Heart left ventricle (tissue), 16 donors: ENCODE data around the gene PPP2R5B. TPM values are rescaled to one million over a fixed set of nuclear protein-coding genes. Genes with fewer than 3 reads are reported as not detected.
A peak's percentile ranks its signal among the peaks of the same experiment; 100 is the strongest.

Experiments
- ATAC-seq, 4 donors: fragments of 200-7000 bp; cut with Tn5 transposase; one replicate each; pipeline ENCODE4 v1.9.1; 2020 to 2022; ENCODE audit warnings: moderate library complexity in 4 of 4, mild to moderate bottlenecking in 3 of 4, moderate number of reproducible peaks in 1 of 4
- DNase-seq, 5 donors: peaks; one replicate each; pipeline ENCODE4 v3.0.0-alpha.2; 2020
- H3K27ac ChIP-seq, 12 donors: fragments of 200-600 bp; sonication (generic) in 4 of 12; one replicate each; pipeline versions ENCODE4 v1.5.0 to v1.8.0; 2016 to 2022; ENCODE audit warnings: mild to moderate bottlenecking in 2 of 12
- H3K27me3 ChIP-seq, 9 donors: fragments of 200-600 bp; sonication (generic) in 2 of 9; one replicate each; pipeline versions ENCODE4 v1.5.1 to v1.8.0; 2016 to 2022; ENCODE audit warnings: mild to moderate bottlenecking in 3 of 9
- H3K36me3 ChIP-seq, 9 donors: fragments of 200-600 bp; sonication (generic) in 2 of 9; one replicate each; pipeline versions ENCODE4 v1.5.0 to v1.8.0; 2018 to 2022; ENCODE audit warnings: mild to moderate bottlenecking in 2 of 9
- H3K4me1 ChIP-seq, 12 donors: fragments of 200-600 bp; sonication (generic) in 4 of 12; one replicate each; pipeline versions ENCODE4 v1.5.0 to v1.8.0; 2016 to 2022; ENCODE audit warnings: mild to moderate bottlenecking in 3 of 12
- H3K4me3 ChIP-seq, 12 donors: fragments of 200-600 bp; sonication (generic) in 4 of 12; one replicate each; pipeline versions ENCODE4 v1.5.0 to v1.8.0; 2017 to 2022; ENCODE audit warnings: mild to moderate bottlenecking in 9 of 12, moderate library complexity in 4 of 12
- H3K9me3 ChIP-seq, 12 donors: fragments of 200-600 bp; sonication (generic) in 4 of 12; one replicate each; pipeline versions ENCODE4 v1.5.0 to v1.8.0; 2016 to 2022; ENCODE audit warnings: mild to moderate bottlenecking in 1 of 12
- POLR2A ChIP-seq, 2 donors: fragments of 450-650 bp; IDR thresholded peaks; one replicate each; pipeline ENCODE4 v1.6.1; 2017; ENCODE audit warnings: antibody characterized with exemption in 2 of 2, mild to moderate bottlenecking in 2 of 2, moderate library complexity in 2 of 2
- WGBS, 4 donors: extraction: QIAGEN DNeasy Blood & Tissue Kit in 2 of 4; methylation state at CpG; one replicate each; pipeline versions ENCODE4 v1.1.5 to v1.1.7; 2013 to 2018; 5-methylcytosine and 5-hydroxymethylcytosine counted together
- intact Hi-C, 10 donors: fragments of 100-400 bp; cut with DNase I; formaldehyde crosslinking; loops; one replicate each; pipeline versions ENCODE4 v1.11.1 to v1.14.2; 2022
- polyA plus RNA-seq, 2 donors: library from polyadenylated mRNA; stranded (reverse); fragments of 200-250 nt; gene quantifications; one replicate each; pipeline ENCODE4 v1.2.3, GENCODE V29; 2013
- total RNA-seq, 9 donors: library from RNA; depleted of rRNA in 2 of 9; stranded (reverse); fragments of >200 nt in 2 of 9; fragmentation: NEBNext Ultra II Directional in 3 of 9; extraction: Animal tissue kit (Norgen Biotek cat#: 25700) in 3 of 9; gene quantifications; one replicate each; pipeline versions ENCODE4 v1.1.0 to v1.2.4, GENCODE V29; 2016 to 2023
- TF ChIP-seq, protein P1 (sequence below), 12 donors: fragments of 200-600 bp; sonication (generic) in 4 of 12; IDR thresholded peaks; one replicate each; pipeline versions ENCODE4 v1.5.0 to v1.8.0; 2018 to 2022; ENCODE audit warnings: antibody characterized with exemption in 12 of 12, mild to moderate bottlenecking in 5 of 12
- donor health status: ischemic (EF 13 %, LVEDD 7.1; RV severe dilation, severe dysfunction).
- donor health status: healthy with polysubstance abuse.
- donor health status: DM: no; HTN: yes; CAD: no.
- donor health status: DM: no; HTN: no; CAD: no.
- donor health status: ischemic (EF 25% LVEDD 6.9; RV normal size, moderate dysfunction).
- donor health status: ischemic (EF 25% LVEDD 5.7; RV mildly dilated, moderate dysfunction).
- donor health status: healthy.
- donor health status: DM: yes; HTN: yes; CAD: no.
- donor health status: ischemic (EF 35%, LVEDD 5.7; RV mildly dilated, moderate dysfunction).
- donor health status: nonischemic (EF 11% LVEDD 7.7; RV severe dilation, severe dysfunction).
- donor health status: DM: yes; HTN: yes; CAD: no.
- donor health status: PGD.
- donor health status: ischemic (EF 29% LVEDD 5.4; RV normal size, mild dysfunction).
- donor health status: nonischemic (EF 23%, LVEDD 6.1; RV moderate dilation, normal function).

PPP2R5B gene
- total and polyA plus RNA-seq, 11 donors, result 17.5 to 34.3 (median 22.6) TPM

DNA sequence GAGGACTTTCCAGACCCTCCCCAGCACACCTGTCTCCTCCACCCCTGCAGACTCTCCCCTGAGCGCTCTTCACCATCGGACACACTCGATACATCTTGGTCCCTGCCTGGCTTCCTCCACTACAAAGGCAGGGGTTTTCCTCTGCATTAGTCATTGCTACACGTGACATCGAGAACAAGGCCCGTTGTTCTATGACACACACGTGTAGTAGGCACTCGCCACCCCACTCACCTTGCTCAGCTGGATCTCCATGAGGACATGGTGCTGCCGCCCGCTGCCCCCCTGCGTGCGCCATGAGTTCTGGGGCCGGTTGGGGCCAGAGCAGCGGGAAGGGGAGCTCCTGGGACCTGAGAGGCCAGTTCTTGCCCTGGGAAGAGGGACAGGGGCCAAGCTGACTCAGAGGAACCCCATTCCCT lies 24.2 kb upstream of the PPP2R5B start:
- ATAC-seq, result no peak
- Histone ChIP-seq H3K4me3 (no peak overlapping the region), H3K9me3 (no peaks in the 10 kb centered on the region), H3K27ac (no peak overlapping the region), H3K36me3 (peaks cover 4 to 97% (median 89%) of the 10 kb centered on the region in 9 donors), H3K27me3 (no peaks in the 10 kb centered on the region), H3K4me1 (no peaks in the 10 kb centered on the region)
- intact Hi-C loops, result no loop called here
- no peak for TF ChIP-seq POLR2A (IDR thresholded peaks at IDR 0.05)
- TF ChIP-seq, protein P1, sequence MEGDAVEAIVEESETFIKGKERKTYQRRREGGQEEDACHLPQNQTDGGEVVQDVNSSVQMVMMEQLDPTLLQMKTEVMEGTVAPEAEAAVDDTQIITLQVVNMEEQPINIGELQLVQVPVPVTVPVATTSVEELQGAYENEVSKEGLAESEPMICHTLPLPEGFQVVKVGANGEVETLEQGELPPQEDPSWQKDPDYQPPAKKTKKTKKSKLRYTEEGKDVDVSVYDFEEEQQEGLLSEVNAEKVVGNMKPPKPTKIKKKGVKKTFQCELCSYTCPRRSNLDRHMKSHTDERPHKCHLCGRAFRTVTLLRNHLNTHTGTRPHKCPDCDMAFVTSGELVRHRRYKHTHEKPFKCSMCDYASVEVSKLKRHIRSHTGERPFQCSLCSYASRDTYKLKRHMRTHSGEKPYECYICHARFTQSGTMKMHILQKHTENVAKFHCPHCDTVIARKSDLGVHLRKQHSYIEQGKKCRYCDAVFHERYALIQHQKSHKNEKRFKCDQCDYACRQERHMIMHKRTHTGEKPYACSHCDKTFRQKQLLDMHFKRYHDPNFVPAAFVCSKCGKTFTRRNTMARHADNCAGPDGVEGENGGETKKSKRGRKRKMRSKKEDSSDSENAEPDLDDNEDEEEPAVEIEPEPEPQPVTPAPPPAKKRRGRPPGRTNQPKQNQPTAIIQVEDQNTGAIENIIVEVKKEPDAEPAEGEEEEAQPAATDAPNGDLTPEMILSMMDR (IDR thresholded peaks at IDR 0.05), result no peak
- 87 to 93% (median 90%) methylated on average over 14 of the region's 14 CpGs for WGBS, 4 donors
- peak in 1 of 5 donors; percentile 38 for DNase-seq

DNA sequence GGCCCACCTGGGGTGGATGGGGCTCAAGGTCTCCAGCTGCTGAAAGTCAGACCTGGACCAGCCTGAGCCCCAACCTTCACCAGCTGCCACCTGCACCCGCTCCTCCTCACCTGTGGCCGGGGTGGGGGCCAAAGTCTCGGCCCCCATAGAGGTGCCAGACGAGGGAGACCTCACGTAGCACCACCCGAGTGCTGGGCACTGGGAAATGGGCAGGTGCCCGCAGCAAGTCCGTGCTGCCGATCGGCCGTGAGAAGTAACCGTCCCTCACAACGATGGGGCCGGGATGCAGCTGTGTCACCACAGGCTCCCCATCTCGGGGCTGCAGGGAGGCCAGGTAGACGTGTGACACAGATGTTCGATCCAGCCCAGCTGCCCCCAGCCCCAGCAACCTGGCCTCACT lies 23.7 kb upstream of the PPP2R5B start:
- H3K27ac ChIP-seq, result no peak overlapping the region
- H3K9me3 ChIP-seq, result no peaks in the 10 kb centered on the region
- peaks cover 4 to 100% (median 94%) of the 10 kb centered on the region in 9 donors for H3K36me3 ChIP-seq
- no peak for TF ChIP-seq POLR2A (IDR thresholded peaks at IDR 0.05)
- TF ChIP-seq, protein P1 (IDR thresholded peaks at IDR 0.05), result no peak
- WGBS, 4 donors, result 94 to 97% (median 95%) methylated on average over 11 to 17 of the region's 17 CpGs
- H3K27me3 ChIP-seq, result no peaks in the 10 kb centered on the region
- no peak for ATAC-seq
- intact Hi-C loops, result no loop called here
- no peak overlapping the region for H3K4me3 ChIP-seq
- no peaks in the 10 kb centered on the region for H3K4me1 ChIP-seq
- peak in 1 of 5 donors; percentile 61 for DNase-seq

DNA sequence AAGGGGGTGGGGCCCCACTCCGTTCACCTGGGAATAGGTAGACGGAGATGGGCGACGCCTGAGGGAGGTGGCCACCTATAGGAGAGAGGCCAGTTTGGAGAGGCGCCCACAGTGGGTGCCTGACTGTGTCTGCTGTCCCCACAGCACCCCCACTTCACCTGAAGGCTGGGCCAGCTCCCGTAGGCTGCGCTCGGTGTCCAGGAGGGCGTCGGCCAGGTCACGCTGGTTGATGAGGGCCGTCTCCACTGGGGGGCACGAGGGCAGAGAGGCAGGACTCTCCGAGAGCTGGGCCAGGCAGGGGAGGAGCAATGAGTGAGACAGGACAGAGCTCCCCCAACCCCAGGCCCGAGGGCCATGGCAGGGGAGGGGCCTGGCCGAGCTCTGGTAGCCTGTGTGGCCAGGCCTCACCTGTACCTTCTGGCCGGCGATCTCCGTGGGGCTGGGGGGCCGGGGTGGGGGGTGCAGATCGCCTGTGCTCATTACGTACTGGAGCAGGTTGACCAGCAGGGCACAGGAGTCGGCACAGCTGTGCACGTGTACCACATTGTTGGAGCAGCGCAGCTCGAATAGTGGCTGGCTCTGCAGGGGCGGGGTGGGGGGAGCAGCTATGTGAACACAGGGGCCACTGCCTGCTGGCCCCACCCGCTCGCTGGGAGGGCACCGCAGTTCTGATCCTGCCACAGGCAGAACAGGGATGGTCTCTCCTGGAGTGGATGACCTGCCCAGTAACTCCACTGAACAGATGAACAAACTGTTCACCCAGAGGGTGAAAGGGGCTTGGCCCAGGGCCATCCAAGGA lies 22.2 kb upstream of the PPP2R5B start:
- H3K4me3 ChIP-seq, result no peak overlapping the region
- TF ChIP-seq POLR2A (IDR thresholded peaks at IDR 0.05), result no peak
- TF ChIP-seq, protein P1 (IDR thresholded peaks at IDR 0.05), result no peak
- intact Hi-C loops, result no loop called here
- H3K4me1 ChIP-seq, result no peaks in the 10 kb centered on the region
- DNase-seq (peak in 1 of 5 donors; percentile 45), ATAC-seq (no peak)
- 90 to 94% (median 92%) methylated on average over 19 to 30 of the region's 30 CpGs for WGBS, 4 donors
- H3K27ac ChIP-seq, result no peak overlapping the region
- peaks cover 4 to 100% (median 96%) of the 10 kb centered on the region in 9 donors for H3K36me3 ChIP-seq
- no peaks in the 10 kb centered on the region for H3K9me3 ChIP-seq
- H3K27me3 ChIP-seq, result no peaks in the 10 kb centered on the region

DNA sequence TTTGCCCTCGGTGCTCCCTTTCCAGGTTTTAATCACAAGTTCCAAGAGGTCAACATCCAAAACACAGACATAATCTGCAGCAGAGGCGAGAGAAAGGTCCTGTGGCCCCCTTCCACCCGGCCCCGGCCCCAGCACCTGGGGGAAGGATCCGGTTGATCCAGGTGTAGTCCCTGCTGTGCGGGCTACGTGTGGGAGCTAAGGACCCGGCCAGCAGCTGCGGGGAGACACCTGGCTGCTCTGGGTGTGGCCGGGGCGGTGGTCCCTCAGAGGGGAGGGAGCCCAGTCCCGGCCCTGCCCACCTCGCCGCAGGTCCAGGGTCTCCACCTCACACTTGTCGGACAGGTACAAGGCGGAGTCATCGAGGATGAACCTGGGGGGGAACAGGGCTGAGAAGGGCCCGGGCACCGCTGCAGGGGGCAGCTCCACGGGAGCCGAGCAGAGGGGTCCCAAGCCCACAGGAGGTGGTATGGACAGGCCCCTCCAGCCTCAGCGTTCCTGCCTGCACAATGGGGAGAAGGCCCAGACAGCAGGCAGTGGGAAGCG lies 21.1 kb upstream of the PPP2R5B start:
- Histone ChIP-seq H3K4me1 (no peaks in the 10 kb centered on the region), H3K27me3 (no peaks in the 10 kb centered on the region), H3K27ac (no peak overlapping the region), H3K4me3 (no peak overlapping the region), H3K9me3 (no peaks in the 10 kb centered on the region), H3K36me3 (peaks cover 4 to 100% (median 96%) of the 10 kb centered on the region in 9 donors)
- WGBS, 4 donors, result 95 to 97% (median 95%) methylated on average over 17 to 23 of the region's 23 CpGs
- ATAC-seq (no peak), DNase-seq (no peak)
- no peak for TF ChIP-seq POLR2A (IDR thresholded peaks at IDR 0.05)
- TF ChIP-seq, protein P1 (IDR thresholded peaks at IDR 0.05), result no peak
- intact Hi-C loops, result no loop called here
